T47D (cell line): ENCODE data around the gene RASGRF1.
A peak's percentile ranks its signal among the peaks of the same experiment; 100 is the strongest.
"Not testable (repeated sequence)": the region's sequence is repeated elsewhere in the genome, so short reads cannot be mapped to it uniquely, and the experiment has no call there.

Experiments used
- DNase-seq, 2 experiments: peaks; one replicate each; pipeline versions ENCODE4 v3.0.0 to v3.0.0-alpha.2; 2011 to 2012; ENCODE audit warnings: low read depth in 1 of 2, low spot score in 1 of 2
- JUND ChIP-seq: IDR thresholded peaks from 2 replicates; pipeline ENCODE4 v1.6.1; 2012; ENCODE audit warnings: low read depth
- in situ Hi-C: cut with HindIII; loops from 2 replicates; pipeline ENCODE4 v1.10.0; 2016; ENCODE audit warnings: low sequenced_read_pairs, low pct_unique_long_range_greater_than_20kb

Gene RASGRF1

GRCh38 chr15:79116771-79117170 lies 26.2 kb upstream of the RASGRF1 start:
- DNase-seq = no peak
- no peak for TF ChIP-seq JUND
- in situ Hi-C loops = no loop called here

DNA sequence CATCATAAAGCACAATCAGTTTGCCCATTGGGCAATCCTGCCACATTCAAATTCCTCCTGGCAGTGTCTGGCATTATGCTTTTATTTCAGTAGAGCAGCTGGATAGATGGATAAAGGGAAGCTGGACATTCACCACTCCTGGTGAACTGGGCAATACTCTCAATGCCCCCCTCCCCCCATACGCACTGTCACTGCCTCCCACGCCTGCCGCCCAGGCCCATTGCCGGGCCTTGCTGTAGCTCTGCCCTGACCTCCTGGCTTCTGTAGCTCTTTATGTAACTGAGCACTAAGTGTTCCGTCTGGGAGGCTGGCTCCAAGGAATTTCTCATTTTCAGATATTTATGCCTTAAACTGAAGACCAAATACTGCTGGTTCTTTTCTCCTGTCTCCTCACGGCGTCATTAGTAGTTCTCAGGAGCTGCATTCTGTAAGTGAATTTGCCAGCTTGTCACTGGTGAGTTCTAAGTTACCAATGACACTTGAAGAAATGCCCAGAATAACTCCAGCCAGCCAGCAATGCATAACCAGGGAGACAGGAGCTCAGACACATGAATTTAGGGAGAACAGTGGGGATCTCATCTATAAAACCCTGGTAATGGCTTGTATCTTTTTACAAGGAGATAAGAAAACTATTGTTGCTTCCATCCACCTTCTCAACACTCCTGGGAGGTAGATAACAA lies 25.5 kb upstream of the RASGRF1 start:
- no peak for DNase-seq
- in situ Hi-C loops = no loop called here
- no peak for TF ChIP-seq JUND

DNA sequence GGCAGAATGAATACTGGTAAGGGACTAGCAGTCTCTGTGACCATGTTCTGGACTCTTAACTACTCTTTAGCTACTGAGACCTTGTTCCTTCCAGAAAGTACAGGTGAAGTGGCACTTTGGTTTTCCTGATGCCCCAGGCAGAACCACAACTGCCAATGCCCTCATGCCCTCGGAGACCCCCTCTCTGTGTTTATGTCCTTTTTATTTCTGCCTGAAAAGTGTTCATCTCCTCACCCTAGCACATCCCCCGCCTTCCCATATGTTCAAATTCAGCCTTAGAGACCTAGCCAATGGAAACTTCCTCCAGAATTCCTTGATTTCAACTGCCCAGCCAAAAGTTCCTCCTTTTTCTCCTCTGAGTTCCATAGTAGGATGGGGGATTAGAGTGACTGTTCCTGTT lies 23.3 kb upstream of the RASGRF1 start:
- no peak for DNase-seq
- no peak for TF ChIP-seq JUND
- in situ Hi-C loops = no loop called here

DNA sequence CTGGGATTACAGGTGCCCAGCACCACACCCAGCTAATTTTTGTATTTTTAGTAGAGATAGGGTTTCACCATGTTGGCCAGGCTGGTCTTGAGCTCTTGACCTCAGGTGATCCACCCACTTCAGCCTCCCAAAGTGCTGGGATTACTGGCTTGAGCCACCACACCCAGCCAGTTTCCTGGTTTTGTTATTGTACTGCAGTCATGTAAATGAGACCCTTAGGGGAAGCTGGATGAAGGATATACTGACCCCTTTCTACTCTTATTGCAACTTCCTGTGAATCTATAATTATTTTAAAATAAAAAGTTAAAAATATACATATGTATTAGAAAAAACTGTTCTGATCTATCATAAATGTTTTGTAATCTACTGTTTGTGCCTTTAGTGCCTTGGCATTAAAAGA lies 20.8 kb upstream of the RASGRF1 start:
- DNase-seq, in situ Hi-C loops: not testable (repeated sequence)

GRCh38 chr15:79105141-79105540 lies 14.6 kb upstream of the RASGRF1 start:
- TF ChIP-seq JUND = no peak
- in situ Hi-C loops = no loop called here
- DNase-seq = no peak

DNA sequence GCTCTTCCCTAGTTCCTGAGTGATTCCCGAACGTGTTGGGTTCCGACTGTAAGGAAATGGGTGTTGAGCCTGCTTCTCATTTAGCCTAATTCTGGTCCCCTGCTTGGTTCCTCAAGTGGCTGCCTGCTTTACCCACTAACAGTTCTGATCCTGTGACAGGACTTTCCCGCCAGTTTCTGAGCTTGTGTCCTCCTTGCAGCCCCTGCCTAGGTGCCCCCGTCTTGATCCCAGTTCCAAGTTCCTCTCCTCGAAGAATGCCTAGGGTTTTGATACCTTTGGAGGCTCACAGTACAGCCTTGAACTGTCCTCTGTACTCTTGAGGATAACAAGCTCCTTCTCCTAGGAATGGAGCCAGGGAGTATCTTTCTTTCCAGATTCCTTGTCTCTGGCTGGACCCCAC lies 12.0 kb upstream of the RASGRF1 start:
- no peak for TF ChIP-seq JUND
- no peak for DNase-seq
- in situ Hi-C loops = no loop called here

- DNase-seq = no peak
- in situ Hi-C loops = no loop called here
- TF ChIP-seq JUND = no peak
These were observed 11.4 kb upstream of the RASGRF1 start for GRCh38 chr15:79101866-79102581.

DNA sequence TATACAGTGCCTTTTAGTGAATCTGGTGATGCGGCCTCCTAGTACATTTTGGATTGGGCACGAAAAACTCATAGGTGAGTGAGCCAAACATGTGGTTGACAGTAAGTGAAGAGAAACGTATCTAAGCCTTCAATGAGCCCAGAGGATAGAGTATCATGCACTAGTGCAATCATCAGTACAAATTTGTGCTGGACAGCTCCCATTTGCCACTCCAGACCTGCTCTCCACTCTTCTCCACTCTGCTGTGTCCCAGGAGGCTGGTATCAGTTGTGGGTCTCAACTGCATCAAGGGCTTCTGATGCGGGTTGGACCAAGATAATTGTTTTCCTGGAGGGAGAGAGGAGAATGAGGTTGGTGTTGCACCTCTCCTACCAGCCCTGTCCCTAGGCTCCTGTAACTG lies 9.1 kb upstream of the RASGRF1 start:
- no peak for TF ChIP-seq JUND
- in situ Hi-C loops = no loop called here
- DNase-seq = peak; percentile 33 to 52

GRCh38 chr15:79094611-79095021 lies 4.0 kb upstream of the RASGRF1 start:
- in situ Hi-C loops = no loop called here
- TF ChIP-seq JUND = no peak
- no peak for DNase-seq

GRCh38 chr15:79093352-79093935 lies 2.9 kb upstream of the RASGRF1 start:
- no peak for TF ChIP-seq JUND
- no peak for DNase-seq
- in situ Hi-C loops = no loop called here

- no peak for TF ChIP-seq JUND
- in situ Hi-C loops = no loop called here
- no peak for DNase-seq
These were observed 1.8 kb upstream of the RASGRF1 start for GRCh38 chr15:79092382-79092781.

- in situ Hi-C loops = no loop called here
- no peak for TF ChIP-seq JUND
- peak; percentile 28 to 54 for DNase-seq
These were observed 756 bp upstream of the RASGRF1 start for GRCh38 chr15:79091204-79091867.
